Activated CD8-positive, alpha-beta memory T cell treated with anti-CD3 and anti-CD28 coated beads for 36 hours (primary cell): ENCODE results near the gene SERPINE2. TPM values are rescaled to one million over a fixed set of nuclear protein-coding genes. Genes with fewer than 3 reads are reported as not detected.
"Not testable (repeated sequence)": the region's sequence is repeated elsewhere in the genome, so short reads cannot be mapped to it uniquely, and the experiment has no call there.

Source experiments
- CTCF ChIA-PET: fragments of 350-600 bp; sonication (Branson Sonifier 250); formaldehyde crosslinking; loops from one replicate; lab custom pipeline; 2021; ENCODE audit warnings: antibody characterized with exemption; lab: Charles Lee
- POLR2A ChIA-PET: fragments of 350-600 bp; sonication (Branson Sonifier 250); formaldehyde crosslinking; loops from one replicate; lab custom pipeline; 2021; ENCODE audit warnings: antibody characterized with exemption; lab: Charles Lee
- total RNA-seq, 2 experiments: library from RNA; stranded (reverse); gene quantifications; one replicate each; pipeline ENCODE4 v1.2.3, GENCODE V29; 2021

SERPINE2 gene
- total RNA-seq, 2 experiments from 2014 or later, result 9.9 to 11.6 TPM

- ChIA-PET POLR2A (interaction anchor here (0.6 to 1.2 kb wide), 2 partner anchors 9 to 13 kb away, joined by 3 to 6 read pairs; partner anchors contain the start of gene WDFY1), CTCF (no interaction called here)
Measured at GRCh38 chr2:223954401-223954800, 84.7 kb downstream of the SERPINE2 start.

- CTCF ChIA-PET, result no interaction called here
- POLR2A ChIA-PET, result no interaction called here
Measured at GRCh38 chr2:223952280-223952968, 86.7 kb downstream of the SERPINE2 start.

GRCh38 chr2:223950448-223951347 is 88.4 kb downstream of the SERPINE2 start:
- ChIA-PET CTCF (no interaction called here), POLR2A (no interaction called here)

GRCh38 chr2:223949241-223949840 is 89.7 kb downstream of the SERPINE2 start:
- ChIA-PET POLR2A (no interaction called here), CTCF (no interaction called here)

GRCh38 chr2:223947711-223948205 is 91.3 kb downstream of the SERPINE2 start:
- POLR2A ChIA-PET, result no interaction called here

GRCh38 chr2:223945755-223946154 is 93.3 kb downstream of the SERPINE2 start:
- ChIA-PET POLR2A (interaction anchor here (1.5 kb wide), 2 partner anchors 9 to 12 kb away, joined by 3 to 4 read pairs; no protein-coding TSS in a partner anchor), CTCF (no interaction called here)

More at GRCh38 chr2:223947711-223948205, 91.3 kb downstream of the SERPINE2 start:
- CTCF ChIA-PET, result no interaction called here

- ChIA-PET POLR2A (interaction anchor here (0.9 to 1.5 kb wide), 3 partner anchors 10 to 13 kb away, joined by 3 to 4 read pairs (median 4); no protein-coding TSS in a partner anchor), CTCF (interaction anchor here (0.9 kb wide), 1 partner anchor 26 kb away, joined by 4 read pairs; no protein-coding TSS in a partner anchor)
Measured at GRCh38 chr2:223944703-223945531, 94.2 kb downstream of the SERPINE2 start, which contains the start of gene WDFY1. Gene WDFY1, minus strand, starts transcription at chr2:223945335. Its CDS starts 51 bp downstream, at chr2:223945284.

- CTCF ChIA-PET, result interaction anchor here (0.9 kb wide), 1 partner anchor 26 kb away, joined by 4 read pairs; no protein-coding TSS in a partner anchor
- POLR2A ChIA-PET, result interaction anchor here (0.9 to 1.5 kb wide), 3 partner anchors 11 to 14 kb away, joined by 3 to 4 read pairs (median 4); no protein-coding TSS in a partner anchor
Measured at GRCh38 chr2:223944166-223944702, 94.9 kb downstream of the SERPINE2 start.

GRCh38 chr2:223943561-223944008 is 95.5 kb downstream of the SERPINE2 start:
- CTCF ChIA-PET, result interaction anchor here (0.7 to 3.0 kb wide), 2 partner anchors 50 to 211 kb away, joined by 4 to 7 read pairs; no protein-coding TSS in a partner anchor

GRCh38 chr2:223943135-223943534 is 96.0 kb downstream of the SERPINE2 start:
- POLR2A ChIA-PET, result no interaction called here
- CTCF ChIA-PET, result interaction anchor here (0.7 to 3.0 kb wide), 3 partner anchors 16 to 211 kb away, joined by 3 to 7 read pairs (median 4); no protein-coding TSS in a partner anchor

More at GRCh38 chr2:223943561-223944008, 95.5 kb downstream of the SERPINE2 start:
- POLR2A ChIA-PET, result no interaction called here

GRCh38 chr2:223941579-223942277 is 97.4 kb downstream of the SERPINE2 start:
- POLR2A ChIA-PET, result interaction anchor here (0.6 to 1.0 kb wide), 5 partner anchors 13 to 1065 kb away, joined by 3 to 6 read pairs (median 4); no protein-coding TSS in a partner anchor
- CTCF ChIA-PET, result interaction anchor here (0.5 to 3.0 kb wide), 5 partner anchors 11 to 153 kb away, joined by 3 to 7 read pairs (median 5); no protein-coding TSS in a partner anchor

GRCh38 chr2:223939438-223939837 is 99.6 kb downstream of the SERPINE2 start:
- CTCF ChIA-PET, POLR2A ChIA-PET: not testable (repeated sequence)

- ChIA-PET CTCF (no interaction called here), POLR2A (no interaction called here)
Measured at GRCh38 chr2:223937535-223937934, 101.6 kb downstream of the SERPINE2 start.

GRCh38 chr2:223936862-223937326 is 102.2 kb downstream of the SERPINE2 start:
- ChIA-PET POLR2A (no interaction called here), CTCF (no interaction called here)

GRCh38 chr2:223935459-223936125 is 103.5 kb downstream of the SERPINE2 start:
- POLR2A ChIA-PET, result no interaction called here
- CTCF ChIA-PET, result no interaction called here

GRCh38 chr2:223934870-223935269 is 104.2 kb downstream of the SERPINE2 start:
- CTCF ChIA-PET, result no interaction called here
- POLR2A ChIA-PET, result no interaction called here
